GM12872 (cell line): ENCODE results near the gene SLAMF9.

Source experiments
- TF ChIP-seq, protein P1 (sequence below): IDR thresholded peaks from 3 replicates; pipeline ENCODE4 v1.5.1; 2011; ENCODE audit warnings: low read depth, mild to moderate bottlenecking, low read length, moderate library complexity; ENCODE audit not compliant: insufficient read depth

The SLAMF9 gene

DNA sequence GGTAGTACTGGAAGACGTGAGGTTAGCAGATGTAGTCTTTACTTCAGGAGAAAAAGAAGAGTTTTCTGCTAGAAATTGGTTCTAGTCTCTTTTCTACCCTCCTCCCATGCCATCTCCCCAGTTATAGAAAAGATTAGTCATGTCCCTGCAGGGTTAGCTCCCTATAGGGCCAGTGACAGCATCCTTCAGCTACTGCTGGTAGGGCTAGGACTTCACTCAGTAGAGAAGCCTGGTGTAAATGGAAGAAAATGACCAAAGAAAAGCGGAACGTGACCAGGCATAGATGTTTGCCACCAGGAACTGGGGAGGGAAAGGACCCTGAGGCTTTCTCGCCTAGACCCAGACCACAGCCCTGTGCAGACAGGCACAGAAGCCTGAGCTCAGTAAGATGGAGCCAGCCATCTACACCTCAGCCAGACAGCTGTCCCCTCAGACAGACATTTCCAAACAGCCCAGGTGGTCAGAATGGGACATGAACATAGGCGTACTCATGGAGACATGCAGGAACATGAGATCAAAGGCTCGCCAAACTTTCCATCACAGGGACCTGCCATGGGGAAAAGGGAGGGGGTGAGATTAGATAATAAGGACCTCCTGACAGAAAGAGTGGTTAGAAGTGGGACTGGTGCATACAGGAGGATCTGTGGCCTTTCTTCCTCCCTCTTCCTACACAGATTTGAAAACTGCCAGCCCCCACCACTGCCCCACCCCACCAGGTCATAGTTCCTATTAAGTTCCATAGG is 23.5 kb upstream of the SLAMF9 start:
- TF ChIP-seq, protein P1, sequence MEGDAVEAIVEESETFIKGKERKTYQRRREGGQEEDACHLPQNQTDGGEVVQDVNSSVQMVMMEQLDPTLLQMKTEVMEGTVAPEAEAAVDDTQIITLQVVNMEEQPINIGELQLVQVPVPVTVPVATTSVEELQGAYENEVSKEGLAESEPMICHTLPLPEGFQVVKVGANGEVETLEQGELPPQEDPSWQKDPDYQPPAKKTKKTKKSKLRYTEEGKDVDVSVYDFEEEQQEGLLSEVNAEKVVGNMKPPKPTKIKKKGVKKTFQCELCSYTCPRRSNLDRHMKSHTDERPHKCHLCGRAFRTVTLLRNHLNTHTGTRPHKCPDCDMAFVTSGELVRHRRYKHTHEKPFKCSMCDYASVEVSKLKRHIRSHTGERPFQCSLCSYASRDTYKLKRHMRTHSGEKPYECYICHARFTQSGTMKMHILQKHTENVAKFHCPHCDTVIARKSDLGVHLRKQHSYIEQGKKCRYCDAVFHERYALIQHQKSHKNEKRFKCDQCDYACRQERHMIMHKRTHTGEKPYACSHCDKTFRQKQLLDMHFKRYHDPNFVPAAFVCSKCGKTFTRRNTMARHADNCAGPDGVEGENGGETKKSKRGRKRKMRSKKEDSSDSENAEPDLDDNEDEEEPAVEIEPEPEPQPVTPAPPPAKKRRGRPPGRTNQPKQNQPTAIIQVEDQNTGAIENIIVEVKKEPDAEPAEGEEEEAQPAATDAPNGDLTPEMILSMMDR, result no peak

DNA sequence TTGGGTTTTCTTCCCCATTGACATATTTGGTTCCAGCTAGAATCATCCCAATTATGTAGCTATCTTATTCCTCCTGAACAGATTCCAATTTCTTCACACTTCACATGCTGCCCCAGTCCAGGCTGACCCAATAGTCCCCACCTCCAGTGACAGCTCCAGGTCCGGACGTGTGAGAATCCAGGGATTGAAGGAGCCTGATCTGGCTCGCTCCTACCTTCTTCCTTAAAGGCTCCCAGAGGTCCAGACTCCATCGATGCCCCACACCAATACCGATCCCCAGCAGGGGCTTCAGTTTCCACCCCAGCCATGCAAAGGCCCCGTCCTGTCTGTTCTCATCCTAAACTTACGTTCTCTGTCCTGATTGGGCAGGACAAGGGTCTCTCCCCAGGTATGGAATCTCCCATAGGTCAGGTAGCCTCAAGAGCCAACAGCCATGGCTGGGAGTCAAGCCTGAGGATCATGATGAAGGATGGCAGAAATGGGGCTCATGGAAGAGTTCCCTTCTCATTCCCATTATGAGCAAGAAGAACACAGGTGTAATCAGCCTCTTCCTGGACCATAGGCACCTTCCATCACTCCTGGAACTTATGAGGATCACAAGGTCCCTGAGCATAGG is 20.4 kb upstream of the SLAMF9 start:
- TF ChIP-seq, protein P1, result no peak

- TF ChIP-seq, protein P1, result no peak
These were observed 19.4 kb upstream of the SLAMF9 start for GRCh38 chr1:159973350-159973940.

DNA sequence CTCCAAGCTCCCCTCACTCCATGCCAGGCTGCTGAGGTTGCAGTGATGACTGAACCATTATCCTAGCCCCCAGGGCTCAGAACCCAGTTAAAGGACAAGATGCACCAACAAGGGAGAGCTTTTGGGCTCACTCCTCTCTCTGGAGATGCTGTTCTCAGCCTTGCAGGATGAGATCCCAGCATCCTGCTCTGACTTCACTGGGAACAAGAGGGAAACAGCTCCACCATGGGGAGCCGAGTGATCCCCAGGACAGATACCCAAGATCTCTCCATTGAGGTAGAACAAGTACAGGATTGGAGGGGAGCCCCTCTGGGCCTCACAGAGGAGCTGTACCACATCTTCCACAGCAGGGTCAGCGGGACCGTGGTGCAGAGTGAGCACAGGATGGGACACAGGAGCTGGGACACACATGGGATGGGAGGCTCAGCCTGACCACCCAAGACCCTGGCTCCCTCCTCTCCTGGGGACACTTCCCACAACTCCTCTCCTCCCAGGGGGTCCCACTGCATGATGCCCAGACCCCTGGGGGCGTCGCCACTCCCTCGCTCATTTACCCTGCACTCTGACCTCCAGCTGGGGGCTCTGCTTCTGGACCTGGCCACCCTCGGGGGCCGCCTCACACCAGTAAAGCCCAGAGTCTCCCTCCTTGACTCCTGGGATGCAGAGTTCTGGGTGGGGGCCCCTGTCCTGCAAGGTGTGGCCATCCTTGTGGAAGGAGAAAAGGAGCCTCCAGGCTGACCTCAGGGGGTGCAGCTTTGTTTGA is 18.6 kb upstream of the SLAMF9 start:
- TF ChIP-seq, protein P1, result no peak

DNA sequence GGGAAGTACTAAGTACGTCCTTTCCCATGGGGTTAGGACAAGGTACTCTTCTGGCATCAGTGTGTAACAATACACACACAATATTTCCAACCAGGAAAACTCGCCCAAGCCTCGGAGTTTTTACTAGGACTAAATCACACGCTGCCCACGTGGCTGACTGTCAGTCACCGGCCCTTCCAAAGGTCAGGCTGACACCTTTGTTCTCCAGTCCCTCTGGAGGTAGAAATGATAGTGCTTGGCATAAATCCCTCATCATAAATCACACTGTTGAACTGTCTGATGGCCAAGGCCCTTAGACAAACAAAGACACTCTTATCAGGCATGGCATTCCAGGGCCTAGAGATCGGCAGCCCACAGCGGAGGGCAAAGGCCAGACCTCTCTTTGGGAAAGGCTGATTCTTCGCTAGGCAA is 16.9 kb upstream of the SLAMF9 start:
- TF ChIP-seq, protein P1, result no peak

DNA sequence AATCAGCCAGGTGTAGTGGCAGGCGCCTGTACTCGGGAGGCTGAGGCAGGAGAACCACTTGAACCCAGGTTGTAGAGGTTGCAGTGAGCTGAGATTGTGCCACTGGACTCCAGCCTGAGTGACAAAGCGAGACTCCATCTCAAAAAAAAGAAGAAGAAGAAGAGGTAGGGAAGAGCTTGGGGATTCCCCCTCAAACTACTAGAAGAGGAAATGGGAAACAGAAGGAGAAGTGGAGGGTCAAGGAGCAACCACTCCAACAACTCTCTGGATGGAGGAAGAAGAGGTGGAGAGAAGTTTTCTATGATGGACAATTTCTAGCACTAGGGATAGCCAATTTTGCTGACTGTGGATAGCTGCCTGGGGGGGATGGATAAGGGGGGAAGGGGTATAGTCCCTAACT is 14.9 kb upstream of the SLAMF9 start:
- TF ChIP-seq, protein P1, result no peak

DNA sequence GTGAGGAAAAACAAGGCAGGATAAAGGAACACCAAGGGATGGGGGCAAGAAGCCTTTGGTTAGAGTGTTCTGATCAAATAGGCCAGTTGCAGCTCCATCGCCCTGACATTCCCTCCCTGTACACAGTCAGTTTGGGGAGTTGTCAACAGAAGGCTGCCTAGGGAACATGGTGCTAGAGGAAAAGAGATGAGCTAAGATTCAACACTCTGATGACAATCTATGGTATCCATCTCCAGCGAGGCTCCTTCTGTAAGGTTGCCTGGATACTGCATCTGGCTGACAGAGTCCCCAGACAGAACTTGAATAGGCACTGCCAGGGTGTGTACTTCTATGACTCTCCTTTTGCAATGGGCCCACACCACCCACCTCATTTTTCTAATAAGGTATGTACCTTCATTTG is 11.2 kb upstream of the SLAMF9 start:
- TF ChIP-seq, protein P1, result no peak
